Measurements from ENCODE around the gene KIF3A. TPM values are rescaled to one million over a fixed set of nuclear protein-coding genes. Genes with fewer than 3 reads are reported as not detected.

The KIF3A gene
- total and polyA plus RNA-seq, 12 donors: 4.1 to 42.0 (median 10.6) TPM

DNA sequence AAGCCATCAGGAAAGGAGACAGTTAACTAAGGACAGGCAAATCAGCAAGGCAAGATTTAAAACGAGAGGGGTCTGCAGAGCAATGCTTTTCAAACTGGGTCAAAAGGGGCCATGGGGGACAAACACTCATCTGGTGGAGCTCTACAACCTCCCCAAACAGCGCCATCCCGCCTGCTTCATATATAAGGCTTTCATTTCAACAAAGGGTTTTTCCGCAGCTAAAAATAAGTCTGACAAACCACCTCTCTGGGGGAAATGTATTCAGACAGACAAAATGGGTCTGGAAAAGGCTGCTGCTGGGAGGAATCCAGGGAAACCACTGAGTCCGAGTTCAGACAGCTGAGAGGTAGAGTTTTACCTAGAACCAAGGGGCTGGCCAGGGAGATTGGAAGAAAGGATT is 48.0 kb upstream of the KIF3A start:
- TF ChIP-seq, protein P1, sequence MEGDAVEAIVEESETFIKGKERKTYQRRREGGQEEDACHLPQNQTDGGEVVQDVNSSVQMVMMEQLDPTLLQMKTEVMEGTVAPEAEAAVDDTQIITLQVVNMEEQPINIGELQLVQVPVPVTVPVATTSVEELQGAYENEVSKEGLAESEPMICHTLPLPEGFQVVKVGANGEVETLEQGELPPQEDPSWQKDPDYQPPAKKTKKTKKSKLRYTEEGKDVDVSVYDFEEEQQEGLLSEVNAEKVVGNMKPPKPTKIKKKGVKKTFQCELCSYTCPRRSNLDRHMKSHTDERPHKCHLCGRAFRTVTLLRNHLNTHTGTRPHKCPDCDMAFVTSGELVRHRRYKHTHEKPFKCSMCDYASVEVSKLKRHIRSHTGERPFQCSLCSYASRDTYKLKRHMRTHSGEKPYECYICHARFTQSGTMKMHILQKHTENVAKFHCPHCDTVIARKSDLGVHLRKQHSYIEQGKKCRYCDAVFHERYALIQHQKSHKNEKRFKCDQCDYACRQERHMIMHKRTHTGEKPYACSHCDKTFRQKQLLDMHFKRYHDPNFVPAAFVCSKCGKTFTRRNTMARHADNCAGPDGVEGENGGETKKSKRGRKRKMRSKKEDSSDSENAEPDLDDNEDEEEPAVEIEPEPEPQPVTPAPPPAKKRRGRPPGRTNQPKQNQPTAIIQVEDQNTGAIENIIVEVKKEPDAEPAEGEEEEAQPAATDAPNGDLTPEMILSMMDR (IDR thresholded peaks at IDR 0.05): no peak
- no peak for TF ChIP-seq POLR2A (IDR thresholded peaks at IDR 0.05)
- no peaks in the 10 kb centered on the region for H3K9me3 ChIP-seq (replicated peaks in 1 of 3)
- intact Hi-C loops (cut with DNase I): no loop called here
- no peaks in the 10 kb centered on the region for H3K27me3 ChIP-seq
- WGBS, 4 donors: 73 to 78% (median 74%) methylated on average over 5 of the region's 5 CpGs
- H3K27ac ChIP-seq: no peak overlapping the region
- no peak overlapping the region for H3K4me3 ChIP-seq
- DNase-seq: no peak
- H3K36me3 ChIP-seq (replicated peaks in 1 of 2): no peaks in the 10 kb centered on the region
- no peaks in the 10 kb centered on the region for H3K4me1 ChIP-seq (replicated peaks in 1 of 2)

DNA sequence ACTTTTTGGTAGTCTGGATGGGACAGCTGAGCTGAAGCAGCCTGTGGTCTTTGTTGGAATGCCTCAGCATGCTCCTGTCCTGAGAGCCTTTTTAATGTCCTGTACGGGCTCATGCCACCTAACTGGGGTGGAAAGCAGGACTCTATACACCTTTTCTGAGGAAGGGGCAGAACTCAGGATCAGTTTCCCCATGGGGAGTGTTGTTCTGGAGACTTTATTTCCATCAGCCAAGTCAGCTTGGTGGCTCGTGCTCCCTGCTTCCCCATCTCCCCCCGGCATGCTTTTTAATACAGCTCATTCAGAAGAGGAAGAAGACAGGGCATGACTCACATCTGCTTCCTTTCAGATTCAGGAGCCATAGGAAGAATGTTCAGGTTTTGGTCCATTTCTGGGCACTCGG is 44.8 kb upstream of the KIF3A start:
- TF ChIP-seq POLR2A (IDR thresholded peaks at IDR 0.05): no peak
- TF ChIP-seq, protein P1 (IDR thresholded peaks at IDR 0.05): no peak
- WGBS, 4 donors: 56 to 61% (median 58%) methylated on average over 4 of the region's 4 CpGs
- Histone ChIP-seq H3K9me3 (replicated peaks in 1 of 3) (no peaks in the 10 kb centered on the region), H3K4me3 (no peak overlapping the region), H3K27ac (no peak overlapping the region), H3K36me3 (replicated peaks in 1 of 2) (no peaks in the 10 kb centered on the region), H3K27me3 (no peaks in the 10 kb centered on the region), H3K4me1 (replicated peaks in 1 of 2) (peaks cover 4 to 7% of the 10 kb centered on the region in 2 donors)
- DNase-seq: peak in 1 of 7 donors; percentile 45
- intact Hi-C loops (cut with DNase I): no loop called here

DNA sequence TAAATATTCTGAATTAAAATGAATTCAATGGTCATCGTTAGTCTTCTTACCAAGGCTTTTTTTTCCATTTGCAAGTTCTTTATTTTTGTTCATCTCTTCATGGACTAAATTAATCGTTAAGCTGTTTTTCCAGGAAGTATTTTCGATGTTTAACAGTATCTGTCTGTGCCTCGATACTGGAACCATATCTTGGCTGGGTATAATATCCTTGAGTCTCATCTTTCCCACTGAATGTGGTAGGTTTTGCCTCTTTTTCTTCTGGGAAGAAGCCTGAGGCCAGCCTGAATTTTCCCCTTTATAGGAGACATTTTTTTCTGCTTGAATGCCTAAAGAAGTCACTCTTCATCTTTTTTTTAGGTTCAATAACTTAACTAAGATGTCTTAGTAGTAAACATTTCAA is 43.7 kb upstream of the KIF3A start:
- H3K27ac ChIP-seq: no peak overlapping the region
- H3K36me3 ChIP-seq (replicated peaks in 1 of 2): no peaks in the 10 kb centered on the region
- no peaks in the 10 kb centered on the region for H3K9me3 ChIP-seq (replicated peaks in 1 of 3)
- no peaks in the 10 kb centered on the region for H3K27me3 ChIP-seq
- intact Hi-C loops (cut with DNase I): no loop called here
- peaks cover 7 to 10% of the 10 kb centered on the region in 2 donors for H3K4me1 ChIP-seq (replicated peaks in 1 of 2)
- WGBS, 4 donors: 86 to 94% (median 91%) methylated on average over 4 of the region's 4 CpGs
- TF ChIP-seq, protein P1 (IDR thresholded peaks at IDR 0.05): no peak
- no peak for TF ChIP-seq POLR2A (IDR thresholded peaks at IDR 0.05)
- no peak for DNase-seq
- H3K4me3 ChIP-seq: no peak overlapping the region

DNA sequence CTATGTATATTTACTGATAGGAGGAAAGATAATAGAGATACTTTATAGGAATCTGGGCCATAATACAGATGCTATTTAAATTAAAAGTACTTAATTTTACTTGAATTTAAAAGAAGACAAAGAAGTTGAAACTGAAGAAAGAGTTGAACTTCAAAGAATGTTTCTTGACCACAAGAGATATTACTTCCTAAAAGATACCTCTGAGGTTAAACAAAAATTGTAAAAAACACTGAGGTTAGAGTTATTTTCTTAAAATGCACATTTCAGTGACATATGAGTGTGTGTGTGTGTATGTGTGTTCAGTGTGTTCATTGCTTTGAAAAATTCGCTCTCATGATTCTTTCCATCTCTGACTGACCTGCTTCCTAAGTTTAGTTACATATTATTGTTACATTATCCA is 43.2 kb upstream of the KIF3A start:
- H3K4me3 ChIP-seq: no peak overlapping the region
- no peaks in the 10 kb centered on the region for H3K27me3 ChIP-seq
- no peak for DNase-seq
- WGBS, 4 donors: 85 to 96% (median 92%) methylated on average over 1 of the region's 1 CpG
- intact Hi-C loops (cut with DNase I): no loop called here
- H3K36me3 ChIP-seq (replicated peaks in 1 of 2): no peaks in the 10 kb centered on the region
- no peak overlapping the region for H3K27ac ChIP-seq
- TF ChIP-seq POLR2A (IDR thresholded peaks at IDR 0.05): no peak
- TF ChIP-seq, protein P1 (IDR thresholded peaks at IDR 0.05): no peak
- H3K4me1 ChIP-seq (replicated peaks in 1 of 2): peaks cover 11 to 12% of the 10 kb centered on the region in 2 donors
- H3K9me3 ChIP-seq (replicated peaks in 1 of 3): no peaks in the 10 kb centered on the region
